PC-9 (cell line): ENCODE data around the gene PTPMT1.

Experiments
- CTCF ChIP-seq: fragments of 200-600 bp; sonication (generic); conservative IDR thresholded peaks from 2 replicates; pipeline ENCODE4 v1.6.1; 2017; ENCODE audit warnings: mixed run types, antibody characterized with exemption, mild to moderate bottlenecking, moderate library complexity
- EZH2 ChIP-seq: fragments of 200-600 bp; sonication (generic); IDR thresholded peaks from 2 replicates; pipeline ENCODE4 v1.8.0; 2017; ENCODE audit warnings: antibody characterized with exemption, low read depth

- TF ChIP-seq CTCF (no peak), EZH2 (no peak)
Measured at GRCh38 chr11:47609675-47610074, 44.3 kb downstream of the PTPMT1 start.
